IgD-negative memory B cell (primary cell): Measurements from ENCODE around the gene NAV3. TPM values are rescaled to one million over a fixed set of nuclear protein-coding genes. Genes with fewer than 3 reads are reported as not detected.
"Not testable (repeated sequence)": the region's sequence is repeated elsewhere in the genome, so short reads cannot be mapped to it uniquely, and the experiment has no call there.

Source experiments
- H3K27ac Mint-ChIP-seq, 3 donors: one replicate each; pipeline ENCODE4 v1.8.0; 2020 to 2022; ENCODE audit warnings: mild to moderate bottlenecking in 3 of 3, mixed read lengths in 3 of 3, moderate library complexity in 1 of 3
- H3K27me3 Mint-ChIP-seq: one replicate; pipeline ENCODE4 v1.8.0; 2021; ENCODE audit warnings: mixed read lengths
- H3K36me3 Mint-ChIP-seq: one replicate; pipeline ENCODE4 v1.8.0; 2020; ENCODE audit warnings: mild to moderate bottlenecking, mixed read lengths
- H3K4me1 Mint-ChIP-seq, 3 donors: one replicate each; pipeline ENCODE4 v1.8.0; 2020 to 2022; ENCODE audit warnings: mixed read lengths in 3 of 3, mild to moderate bottlenecking in 1 of 3
- H3K4me3 Mint-ChIP-seq, 4 donors: one replicate each; pipeline ENCODE4 v1.8.0; 2020 to 2022; ENCODE audit warnings: mild to moderate bottlenecking in 4 of 4, mixed read lengths in 4 of 4, moderate library complexity in 3 of 4
- H3K9me3 Mint-ChIP-seq, 3 donors: one replicate each; pipeline ENCODE4 v1.8.0; 2020 to 2021; ENCODE audit warnings: mixed read lengths in 3 of 3, mild to moderate bottlenecking in 1 of 3
- polyA plus RNA-seq: library from polyadenylated mRNA; unstranded; fragments of 300-500 nt; fragmentation: Illumina TruSeq; gene quantifications from one replicate; pipeline ENCODE4 v1.2.3, GENCODE V29; 2021

NAV3 gene
- polyA plus RNA-seq, 1 donor from 2014 or later: 0.11 TPM

DNA sequence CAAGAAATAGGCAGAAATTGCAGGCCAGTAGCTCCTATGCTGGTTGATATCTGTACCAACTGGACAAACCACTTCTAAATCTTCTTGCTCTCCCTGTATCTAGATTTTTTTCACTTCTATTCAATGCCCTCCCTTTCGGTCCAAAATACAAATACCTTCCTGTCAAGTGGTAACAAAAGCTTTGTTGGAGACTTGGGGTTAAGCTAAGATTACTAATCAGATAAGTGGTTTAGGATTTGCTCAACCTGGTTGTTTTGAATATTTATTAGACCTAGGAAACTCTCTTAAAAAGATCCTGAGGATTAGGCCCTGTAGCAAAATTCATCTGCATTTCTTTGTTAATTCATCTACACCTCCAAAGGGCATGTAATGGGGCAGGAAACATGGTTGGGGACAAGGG, 410.1 kb downstream of the NAV3 start:
- Mint-ChIP-seq H3K36me3 (no peaks in the 10 kb centered on the region), H3K27me3 (no peaks in the 10 kb centered on the region), H3K4me1 (no peaks in the 10 kb centered on the region), H3K4me3 (no peak overlapping the region), H3K9me3 (no peaks in the 10 kb centered on the region), H3K27ac (no peak overlapping the region)

DNA sequence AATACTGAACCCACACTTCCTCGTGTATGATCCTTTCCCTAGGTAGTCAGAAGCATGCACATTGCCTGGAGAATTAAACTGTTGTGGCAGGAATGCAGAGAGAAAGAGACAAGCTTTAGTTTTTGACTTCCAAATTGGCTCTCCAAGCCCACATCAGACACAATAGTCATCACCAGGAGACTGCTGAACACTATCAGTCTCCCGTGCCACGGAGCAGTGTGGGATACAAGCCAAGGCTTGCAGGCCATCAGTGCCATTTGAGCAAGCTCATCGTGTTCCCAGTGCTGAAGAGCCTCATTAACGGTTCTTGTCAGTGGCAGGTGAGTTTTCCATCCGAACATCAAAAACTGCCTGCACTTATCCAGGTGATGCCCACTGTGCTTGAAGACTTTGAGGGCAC, 410.8 kb downstream of the NAV3 start:
- H3K36me3 Mint-ChIP-seq: no peaks in the 10 kb centered on the region
- no peak overlapping the region for H3K4me3 Mint-ChIP-seq
- no peak overlapping the region for H3K27ac Mint-ChIP-seq
- H3K4me1 Mint-ChIP-seq: no peaks in the 10 kb centered on the region
- no peaks in the 10 kb centered on the region for H3K27me3 Mint-ChIP-seq
- no peaks in the 10 kb centered on the region for H3K9me3 Mint-ChIP-seq

DNA sequence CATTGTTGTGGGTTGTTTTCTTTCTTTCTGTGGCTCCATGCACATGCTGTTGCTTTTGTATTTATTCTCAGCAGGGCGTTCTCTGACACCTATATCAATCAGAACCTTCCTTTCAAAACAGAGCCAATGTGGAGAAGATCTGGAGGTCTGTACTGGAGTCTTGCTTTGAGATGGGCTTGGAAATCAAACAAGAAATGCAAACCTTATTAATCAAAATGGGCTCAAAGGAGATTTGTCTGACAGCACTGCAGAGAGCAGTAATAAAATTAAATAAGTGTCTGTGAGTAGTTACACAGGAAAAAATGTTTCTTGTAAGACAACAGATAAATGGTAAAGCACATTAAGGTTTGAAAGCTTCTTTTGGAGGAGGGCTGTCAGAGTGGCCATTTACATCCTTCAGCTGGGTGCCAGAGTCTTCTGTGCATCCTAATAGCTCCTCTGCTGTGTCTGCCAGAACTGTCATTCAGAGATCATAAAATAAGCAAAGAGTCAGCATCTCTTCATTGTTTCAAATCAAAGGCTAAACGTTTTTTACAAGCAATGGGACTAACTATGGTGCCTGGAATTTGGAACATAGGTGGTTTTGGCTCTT, 414.3 kb downstream of the NAV3 start:
- H3K36me3 Mint-ChIP-seq: no peaks in the 10 kb centered on the region
- H3K4me3 Mint-ChIP-seq: no peak overlapping the region
- H3K27ac Mint-ChIP-seq: no peak overlapping the region
- H3K9me3 Mint-ChIP-seq: no peaks in the 10 kb centered on the region
- peaks cover 0 to 1% (median 0%) of the 10 kb centered on the region in 3 donors for H3K4me1 Mint-ChIP-seq
- H3K27me3 Mint-ChIP-seq: no peaks in the 10 kb centered on the region

DNA sequence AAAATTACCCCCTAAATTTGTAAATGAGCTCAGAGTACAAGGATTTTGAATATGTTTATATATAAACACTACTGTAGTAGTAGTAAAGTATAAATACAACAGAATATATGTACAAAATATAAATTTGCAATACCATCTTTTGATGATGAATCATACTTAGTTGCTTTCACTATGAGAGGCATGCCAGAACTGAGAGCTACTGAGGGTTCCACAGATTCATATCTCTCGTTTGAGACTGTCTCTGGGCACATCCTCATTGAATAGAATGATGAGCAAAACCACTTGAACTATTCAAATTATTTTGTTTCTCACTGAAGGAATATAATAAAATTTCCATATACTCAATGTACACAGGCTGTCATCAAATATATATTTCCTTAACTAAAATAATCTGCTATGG, 417.6 kb downstream of the NAV3 start:
- Mint-ChIP-seq H3K4me1 (peaks cover 0 to 1% (median 0%) of the 10 kb centered on the region in 3 donors), H3K36me3 (no peaks in the 10 kb centered on the region), H3K4me3 (no peak overlapping the region), H3K27me3 (no peaks in the 10 kb centered on the region), H3K9me3 (no peaks in the 10 kb centered on the region), H3K27ac (no peak overlapping the region)

DNA sequence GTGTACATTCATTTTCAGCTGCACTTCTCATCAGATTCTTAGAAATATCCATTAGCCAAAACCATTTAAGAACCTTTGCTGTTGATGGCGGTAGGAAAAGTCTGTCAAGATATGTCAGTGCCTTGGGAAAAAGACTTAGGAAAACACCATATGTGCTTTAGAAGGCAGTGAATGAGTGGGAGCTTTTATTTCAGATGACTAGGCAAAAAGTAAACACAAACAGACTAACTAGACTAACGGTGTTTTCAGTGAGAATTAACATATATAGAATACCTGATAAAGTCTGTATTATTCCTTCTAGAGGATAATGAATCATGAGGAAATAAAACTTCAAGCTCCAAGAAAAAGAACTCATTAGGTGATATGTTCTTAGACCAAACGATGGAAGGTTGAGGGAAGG, 418.9 kb downstream of the NAV3 start:
- no peak overlapping the region for H3K27ac Mint-ChIP-seq
- no peaks in the 10 kb centered on the region for H3K9me3 Mint-ChIP-seq
- H3K36me3 Mint-ChIP-seq: no peaks in the 10 kb centered on the region

DNA sequence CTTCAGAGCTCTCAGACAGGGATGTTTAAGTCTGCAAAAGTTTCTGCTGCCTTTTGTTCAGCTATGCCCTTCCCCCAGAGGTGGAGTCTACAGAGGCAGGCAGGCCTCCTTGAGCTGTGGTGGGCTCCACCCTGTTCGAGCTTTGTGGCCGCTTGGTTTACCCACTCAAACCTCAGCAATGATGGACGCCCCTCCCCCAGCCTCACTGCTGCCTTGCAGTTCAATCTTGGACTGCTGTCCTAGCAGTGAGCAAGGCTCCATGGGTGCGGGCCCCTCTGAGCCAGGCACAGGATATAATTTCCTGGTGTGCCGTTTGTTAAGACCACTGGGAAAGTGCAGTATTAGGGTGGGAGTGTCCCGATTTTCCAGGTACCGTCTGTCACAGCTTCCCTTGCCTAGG, 427.0 kb downstream of the NAV3 start:
- not testable (repeated sequence) for H3K27me3 Mint-ChIP-seq, H3K9me3 Mint-ChIP-seq, H3K4me3 Mint-ChIP-seq, H3K27ac Mint-ChIP-seq, H3K36me3 Mint-ChIP-seq, H3K4me1 Mint-ChIP-seq

More for the DNA sequence above, 418.9 kb downstream of the NAV3 start:
- Mint-ChIP-seq H3K4me3 (no peak overlapping the region), H3K27me3 (no peaks in the 10 kb centered on the region), H3K4me1 (peaks cover 0 to 1% (median 0%) of the 10 kb centered on the region in 3 donors)

DNA sequence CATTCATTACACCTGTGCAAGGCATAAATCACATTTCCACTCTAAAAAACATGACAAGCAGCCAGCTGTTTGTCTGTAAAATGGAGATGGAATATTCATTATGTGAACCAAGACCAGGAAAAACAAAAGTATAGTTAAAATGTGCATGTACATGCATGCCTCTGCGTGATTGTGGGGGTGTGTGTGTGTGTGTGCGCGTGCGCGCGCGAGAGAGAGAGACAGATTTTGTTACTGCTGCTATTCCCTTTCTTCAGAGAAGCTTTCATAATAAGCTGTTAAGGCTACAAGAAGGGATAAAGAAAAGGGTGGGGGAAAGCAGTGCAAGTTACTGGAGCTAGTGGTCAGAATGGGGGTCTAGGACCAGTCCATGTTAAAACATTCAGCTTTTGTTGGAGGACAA, 430.3 kb downstream of the NAV3 start:
- Mint-ChIP-seq H3K36me3 (no peaks in the 10 kb centered on the region), H3K27ac (no peak overlapping the region), H3K9me3 (peaks cover 0 to 3% (median 0%) of the 10 kb centered on the region in 3 donors), H3K27me3 (no peaks in the 10 kb centered on the region), H3K4me3 (no peak overlapping the region), H3K4me1 (no peaks in the 10 kb centered on the region)

DNA sequence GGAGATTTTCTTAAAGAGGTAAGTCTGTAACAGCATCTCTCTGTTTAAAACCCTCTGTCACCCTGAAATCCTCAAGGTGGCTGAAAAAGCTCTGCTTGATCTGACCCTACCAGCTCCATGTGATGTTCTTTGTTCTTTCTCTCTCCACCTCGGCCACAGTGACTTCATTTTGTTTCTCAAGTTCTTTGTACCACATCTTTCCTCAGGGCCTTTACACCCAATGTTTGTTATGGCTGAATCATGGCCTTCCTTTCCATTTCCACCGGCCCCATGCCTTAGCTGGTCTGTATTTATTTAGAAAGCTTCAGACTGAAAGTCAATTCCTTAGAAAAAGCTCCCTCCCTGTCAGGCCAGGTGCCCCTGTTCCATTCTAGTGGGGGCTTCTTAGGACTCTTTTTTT, 431.2 kb downstream of the NAV3 start:
- Mint-ChIP-seq H3K4me3 (no peak overlapping the region), H3K27ac (no peak overlapping the region), H3K36me3 (no peaks in the 10 kb centered on the region), H3K4me1 (no peaks in the 10 kb centered on the region), H3K27me3 (no peaks in the 10 kb centered on the region), H3K9me3 (peaks cover 0 to under 1% (median 0%) of the 10 kb centered on the region in 3 donors)
